Limb (tissue), 2 donors: ENCODE results near the gene FAM241A.

Experiments used
- DNase-seq, 2 donors: peaks; one replicate each; pipeline ENCODE4 v3.0.0-alpha.2; 2016; ENCODE audit errors: extremely low spot score in 2 of 2

Gene FAM241A

GRCh38 chr4:112213856-112214255, 68.6 kb downstream of the FAM241A start:
- DNase-seq, result no peak

GRCh38 chr4:112214390-112215264, 69.4 kb downstream of the FAM241A start:
- no peak for DNase-seq

GRCh38 chr4:112219826-112220366, 74.6 kb downstream of the FAM241A start:
- no peak for DNase-seq

DNA sequence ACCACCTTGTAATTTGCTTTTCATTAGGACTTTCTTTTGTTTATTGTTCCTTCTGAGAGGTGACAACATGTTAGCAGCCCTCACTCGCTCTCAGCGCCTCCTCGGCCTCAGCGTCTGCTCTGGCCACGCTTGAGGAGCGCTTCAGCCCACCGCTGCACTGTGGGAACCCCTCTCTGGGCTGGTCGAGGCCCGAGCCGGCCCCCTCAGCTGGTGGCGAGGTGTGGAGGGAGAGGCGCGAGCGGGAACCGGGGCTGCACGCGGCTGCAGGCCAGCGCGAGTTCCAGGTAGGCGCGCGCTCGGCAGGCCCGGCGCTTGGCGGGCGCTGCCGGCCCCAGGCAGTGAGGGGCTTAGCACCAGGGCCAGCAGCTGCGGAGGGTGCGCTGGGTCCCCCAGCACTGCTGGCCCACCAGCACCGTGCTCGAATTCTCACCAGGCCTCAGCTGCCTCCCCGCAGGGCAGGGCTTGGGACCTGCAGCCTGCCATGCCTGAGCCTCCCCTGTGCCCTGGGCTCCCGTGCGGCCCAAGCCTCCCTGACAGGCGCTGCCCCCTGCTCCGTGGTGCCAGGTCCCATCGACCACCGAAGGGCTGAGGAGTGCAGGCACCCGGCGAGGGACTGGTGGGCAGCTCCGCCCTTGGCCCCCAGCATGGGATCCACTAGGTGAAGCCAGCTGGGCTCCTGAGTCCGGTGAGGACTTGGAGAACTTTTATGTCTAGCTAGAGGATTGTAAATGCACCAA, 77.1 kb downstream of the FAM241A start:
- DNase-seq, result no peak

DNA sequence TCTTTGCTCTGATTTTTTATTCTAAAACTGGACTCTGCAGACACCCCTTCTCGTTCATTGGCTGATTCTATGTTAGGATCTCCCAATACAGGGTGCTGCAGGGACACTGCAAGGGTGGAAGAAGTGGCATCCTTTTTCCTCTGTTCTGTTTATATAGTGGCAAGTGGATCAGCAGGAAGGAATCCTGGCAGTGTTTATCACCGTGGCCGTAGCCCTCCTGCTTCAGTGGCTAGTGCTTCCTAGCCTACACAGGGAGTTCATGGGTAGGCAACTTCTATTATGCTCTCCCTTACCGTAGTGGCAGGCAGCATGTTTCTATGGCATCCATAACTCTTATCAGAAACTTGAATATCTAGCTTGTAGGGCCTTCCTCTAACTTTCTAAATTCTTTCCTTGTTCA, 79.9 kb downstream of the FAM241A start:
- DNase-seq, result no peak

DNA sequence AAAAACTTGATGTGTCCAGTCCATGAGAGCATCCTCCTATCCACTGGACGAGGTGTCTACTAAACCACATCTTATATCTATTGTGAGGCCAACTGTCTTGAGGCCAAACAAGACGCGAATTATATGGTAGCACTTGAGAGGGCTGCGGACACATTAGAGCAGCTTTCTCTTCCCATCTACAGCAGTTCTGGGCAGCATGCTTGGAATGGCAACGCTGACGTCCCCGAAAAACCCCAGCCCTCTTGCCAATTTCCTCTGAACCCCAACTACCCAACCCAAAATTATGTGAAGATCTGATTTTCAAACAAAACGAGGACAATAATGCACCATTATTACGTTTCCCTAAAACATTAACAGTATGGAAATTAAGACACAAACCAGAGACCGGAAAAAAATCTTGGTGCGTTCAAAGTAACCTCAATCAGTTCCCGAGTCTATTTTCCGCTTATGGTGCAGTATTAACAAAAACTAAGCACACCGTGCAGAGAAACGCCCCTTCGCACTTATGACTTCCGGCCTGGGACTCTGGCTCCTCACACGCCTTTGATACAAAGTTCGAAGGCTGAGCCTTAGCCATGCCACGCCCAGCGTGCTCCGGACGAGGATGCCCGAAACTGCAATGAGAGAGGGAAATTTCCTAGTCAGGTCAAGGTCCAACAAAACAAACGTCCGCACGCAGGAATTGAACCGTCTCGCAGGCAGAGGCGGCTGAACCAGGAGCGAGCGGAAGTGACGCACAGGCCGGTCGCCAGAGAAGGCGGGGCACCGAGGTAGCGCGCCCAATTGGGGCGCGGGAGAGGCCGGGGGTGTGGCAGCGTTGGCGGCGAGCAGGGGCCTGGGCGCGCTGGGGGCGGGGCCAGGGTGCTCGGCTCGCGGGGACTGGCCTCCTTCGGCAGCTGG, 85.9 kb downstream of the FAM241A start:
- DNase-seq, result peak; percentile 97 to 99

DNA sequence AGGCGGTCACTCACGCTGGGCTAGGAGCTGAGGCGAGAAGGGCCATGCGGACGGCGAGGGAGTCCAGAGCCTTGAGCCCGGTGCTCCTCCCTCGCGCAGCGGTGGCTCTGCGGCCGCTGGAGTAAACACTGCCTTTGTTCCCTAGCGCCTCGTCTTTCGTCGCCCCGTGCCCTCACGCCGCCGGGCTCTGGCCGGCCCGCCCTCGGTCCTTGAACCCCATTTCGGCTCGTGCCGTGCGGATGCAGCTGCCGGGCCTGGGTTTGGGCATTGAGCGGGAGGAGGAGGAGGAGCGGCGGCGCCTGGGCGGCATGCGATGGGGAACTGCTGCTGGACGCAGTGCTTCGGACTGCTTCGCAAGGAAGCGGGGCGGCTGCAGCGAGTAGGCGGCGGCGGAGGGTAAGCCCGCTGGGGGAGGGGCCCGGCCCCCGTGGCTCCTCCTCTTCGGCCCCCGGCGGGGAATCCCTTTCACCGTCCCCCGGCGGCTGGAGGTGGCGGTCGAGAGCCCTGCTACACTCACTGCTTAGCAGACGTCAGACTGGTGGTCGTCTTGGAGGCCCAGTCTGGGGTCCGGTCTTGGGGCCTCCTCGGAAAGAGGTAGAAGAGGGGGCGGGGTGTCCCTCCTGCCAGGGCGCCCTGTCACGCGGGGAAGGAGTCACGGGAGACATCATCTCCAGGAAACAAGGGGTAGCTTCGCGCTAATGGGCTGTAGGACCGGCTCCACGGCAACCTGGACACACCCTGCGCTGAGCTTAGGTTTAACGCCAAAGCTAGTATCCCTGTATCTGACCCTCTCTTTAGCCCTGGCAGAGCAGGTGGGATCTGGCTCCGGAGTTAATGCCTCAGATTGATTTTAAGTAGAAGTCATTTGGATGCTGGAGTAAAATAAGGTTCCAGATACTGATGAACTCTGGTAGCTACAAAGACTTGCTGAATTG, 86.8 kb downstream of the FAM241A start, which contains the start of gene AP1AR:
Gene AP1AR (plus strand): TSS at position 9 of the 935 bp plus-strand sequence. CDS start 305 bp downstream, at position 314.
- DNase-seq, result peak; percentile 79 to 94

GRCh38 chr4:112234952-112235609, 89.8 kb downstream of the FAM241A start:
- DNase-seq, result peak; percentile 59 to 82

GRCh38 chr4:112236040-112236439, 90.8 kb downstream of the FAM241A start:
- DNase-seq, result no peak

GRCh38 chr4:112238833-112239232, 93.6 kb downstream of the FAM241A start:
- DNase-seq, result no peak
